Activated naive CD8-positive, alpha-beta T cell treated with anti-CD3 and anti-CD28 coated beads for 36 hours (primary cell): ENCODE measurements around the gene CEBPG. TPM values are rescaled to one million over a fixed set of nuclear protein-coding genes. Genes with fewer than 3 reads are reported as not detected.

Source experiments
- DNase-seq: peaks from one replicate; pipeline ENCODE4 v3.0.0; 2021
- H3K27ac Mint-ChIP-seq: one replicate; pipeline ENCODE4 v1.8.0; 2022; ENCODE audit warnings: mild to moderate bottlenecking, moderate library complexity, mixed read lengths
- H3K27me3 Mint-ChIP-seq: one replicate; pipeline ENCODE4 v1.8.0; 2022; ENCODE audit warnings: mild to moderate bottlenecking, mixed read lengths
- H3K36me3 Mint-ChIP-seq: one replicate; pipeline ENCODE4 v1.8.0; 2021; ENCODE audit warnings: mild to moderate bottlenecking, mixed read lengths
- H3K4me1 Mint-ChIP-seq: one replicate; pipeline ENCODE4 v1.8.0; 2021; ENCODE audit warnings: mixed read lengths
- H3K4me3 Mint-ChIP-seq: one replicate; pipeline ENCODE4 v1.8.0; 2022; ENCODE audit warnings: mild to moderate bottlenecking, moderate library complexity, mixed read lengths
- H3K9me3 Mint-ChIP-seq: one replicate; pipeline ENCODE4 v1.8.0; 2022; ENCODE audit warnings: mixed read lengths
- total RNA-seq, 2 experiments: library from RNA; stranded (reverse); gene quantifications; one replicate each; pipeline ENCODE4 v1.2.3, GENCODE V29; 2021

The CEBPG gene
- total RNA-seq, 2 experiments from 2014 or later, result 30.1 to 30.9 TPM

DNA sequence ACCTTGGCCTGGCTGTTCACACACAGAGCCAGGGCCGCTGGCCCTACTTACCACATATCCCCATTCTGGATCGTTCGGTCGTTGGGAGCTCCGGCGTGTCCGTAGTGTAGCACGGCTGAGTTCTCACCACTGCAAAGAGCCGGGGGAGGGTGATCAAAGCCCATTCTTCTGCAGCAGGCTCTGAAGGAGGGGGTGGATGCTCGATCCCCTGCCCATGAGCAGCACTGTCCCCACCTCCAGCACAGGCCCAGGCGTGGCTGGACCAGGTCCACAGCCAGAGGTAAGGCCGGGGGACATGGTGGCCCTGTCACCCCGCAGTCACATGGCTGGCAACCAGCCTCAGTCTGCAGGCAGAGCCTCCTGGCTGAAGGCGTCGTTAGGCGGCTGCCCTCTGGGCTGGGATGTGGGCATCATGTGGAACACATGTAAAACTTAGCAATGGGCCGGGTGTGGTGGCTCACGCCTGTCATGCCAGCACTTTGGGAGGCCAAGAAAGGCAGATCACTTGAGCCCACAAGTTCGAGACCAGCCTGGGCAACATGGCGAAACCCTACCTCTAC is 38.2 kb downstream of the CEBPG start:
- Mint-ChIP-seq H3K36me3 (no peaks in the 10 kb centered on the region), H3K27ac (no peak overlapping the region), H3K9me3 (no peaks in the 10 kb centered on the region), H3K27me3 (no peaks in the 10 kb centered on the region), H3K4me1 (peaks cover 6% of the 10 kb centered on the region), H3K4me3 (no peak overlapping the region)
- no peak for DNase-seq

DNA sequence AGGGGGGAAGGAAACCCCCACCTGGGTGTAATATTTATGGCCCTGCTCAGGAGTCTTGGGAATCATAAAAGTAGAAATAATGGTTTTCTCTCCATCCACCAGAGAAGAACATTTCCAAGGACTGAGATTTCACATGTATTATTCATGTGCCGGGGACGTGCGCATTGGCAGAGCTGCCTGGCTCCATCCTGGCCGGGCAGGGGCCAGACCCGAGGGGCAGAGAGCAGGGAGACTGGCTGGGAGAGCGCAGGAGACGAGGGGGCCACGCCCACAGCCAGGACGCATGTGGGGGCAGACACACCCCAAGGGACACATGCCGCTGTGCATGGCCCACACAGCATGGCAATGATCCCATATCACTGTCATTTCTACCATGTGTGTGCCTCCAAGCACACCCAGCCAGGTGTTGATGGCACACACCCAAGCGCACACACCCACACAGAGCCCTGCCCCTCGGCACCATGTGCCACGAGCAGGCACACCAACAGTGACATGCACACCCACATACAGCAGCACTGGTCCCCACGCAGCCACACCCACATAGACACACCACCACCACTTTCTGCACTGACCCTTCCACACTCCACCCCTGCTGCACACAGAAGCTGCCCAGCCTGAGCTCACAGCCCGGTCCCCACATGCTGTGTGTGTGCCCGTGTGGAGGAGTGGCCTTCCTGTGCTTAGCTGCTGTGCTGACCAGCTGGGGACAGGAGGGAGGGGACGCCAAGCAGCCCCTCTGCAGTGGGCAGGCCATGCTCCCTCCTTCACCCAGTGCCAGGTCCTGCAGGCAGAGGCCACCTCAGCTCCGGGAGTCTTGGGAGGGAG is 39.3 kb downstream of the CEBPG start:
- Mint-ChIP-seq H3K27ac (no peak overlapping the region), H3K4me1 (peaks cover 6% of the 10 kb centered on the region), H3K9me3 (no peaks in the 10 kb centered on the region), H3K27me3 (no peaks in the 10 kb centered on the region), H3K4me3 (no peak overlapping the region), H3K36me3 (no peaks in the 10 kb centered on the region)
- DNase-seq, result no peak

DNA sequence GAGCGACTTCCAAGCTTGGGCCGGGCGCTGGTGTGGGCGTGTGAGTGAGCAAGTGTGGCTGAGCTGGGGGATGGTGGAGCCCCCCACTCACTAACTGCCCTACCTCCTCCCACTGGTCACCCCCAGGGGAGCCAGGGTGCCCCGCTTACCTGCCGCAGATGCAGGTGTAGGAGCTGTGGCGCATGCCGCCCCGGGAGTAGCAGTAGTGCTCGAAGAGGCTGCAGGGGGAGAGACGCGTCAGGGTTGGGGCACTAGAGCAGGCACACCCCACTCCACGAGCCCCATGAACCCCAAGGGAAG is 39.9 kb downstream of the CEBPG start:
- H3K9me3 Mint-ChIP-seq, result no peaks in the 10 kb centered on the region
- DNase-seq, result no peak
- no peak overlapping the region for H3K27ac Mint-ChIP-seq
- H3K4me1 Mint-ChIP-seq, result peaks cover 6% of the 10 kb centered on the region
- H3K27me3 Mint-ChIP-seq, result no peaks in the 10 kb centered on the region
- no peaks in the 10 kb centered on the region for H3K36me3 Mint-ChIP-seq
- H3K4me3 Mint-ChIP-seq, result no peak overlapping the region

DNA sequence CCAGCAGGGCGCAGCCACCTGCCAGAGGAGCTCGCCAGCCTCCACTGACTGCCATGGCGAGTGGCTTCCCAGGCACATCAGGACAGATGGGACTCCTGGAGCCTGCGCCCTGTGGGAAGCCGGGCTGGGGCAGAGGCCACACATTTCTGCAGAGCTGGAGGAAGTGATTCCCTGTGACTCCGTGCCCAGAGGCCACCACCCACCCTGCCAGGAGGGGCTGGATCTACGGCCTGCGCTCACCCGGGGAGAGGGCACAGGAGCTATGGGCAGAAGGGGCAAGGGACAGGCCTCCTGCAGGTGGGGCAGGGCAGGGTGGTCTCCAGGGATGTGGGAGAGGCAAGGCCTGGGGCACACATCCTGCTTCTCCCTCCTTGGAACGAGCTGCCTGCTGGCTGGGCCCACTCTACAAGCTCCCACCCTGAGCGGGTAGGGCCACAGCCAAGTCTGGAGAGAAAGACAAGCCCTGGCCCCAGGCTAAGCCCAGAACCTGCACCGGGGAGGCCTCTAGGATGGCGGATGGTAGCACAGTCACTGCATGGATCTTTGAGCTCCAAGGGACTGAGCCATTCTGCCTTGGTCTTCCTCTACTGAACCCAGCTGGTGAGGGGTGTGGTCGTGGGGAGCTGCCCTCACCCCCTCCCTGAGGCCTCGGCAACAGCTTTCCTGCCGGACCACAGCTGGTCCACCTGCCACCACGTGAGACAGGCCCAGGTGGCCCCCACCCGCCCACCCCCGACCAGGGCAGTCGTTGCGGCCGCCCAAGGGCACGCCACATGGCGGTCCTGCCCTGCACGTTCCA is 40.6 kb downstream of the CEBPG start:
- H3K9me3 Mint-ChIP-seq, result no peaks in the 10 kb centered on the region
- no peak overlapping the region for H3K4me3 Mint-ChIP-seq
- H3K4me1 Mint-ChIP-seq, result peaks cover 6% of the 10 kb centered on the region
- H3K27ac Mint-ChIP-seq, result no peak overlapping the region
- no peak for DNase-seq
- H3K27me3 Mint-ChIP-seq, result no peaks in the 10 kb centered on the region
- H3K36me3 Mint-ChIP-seq, result no peaks in the 10 kb centered on the region

DNA sequence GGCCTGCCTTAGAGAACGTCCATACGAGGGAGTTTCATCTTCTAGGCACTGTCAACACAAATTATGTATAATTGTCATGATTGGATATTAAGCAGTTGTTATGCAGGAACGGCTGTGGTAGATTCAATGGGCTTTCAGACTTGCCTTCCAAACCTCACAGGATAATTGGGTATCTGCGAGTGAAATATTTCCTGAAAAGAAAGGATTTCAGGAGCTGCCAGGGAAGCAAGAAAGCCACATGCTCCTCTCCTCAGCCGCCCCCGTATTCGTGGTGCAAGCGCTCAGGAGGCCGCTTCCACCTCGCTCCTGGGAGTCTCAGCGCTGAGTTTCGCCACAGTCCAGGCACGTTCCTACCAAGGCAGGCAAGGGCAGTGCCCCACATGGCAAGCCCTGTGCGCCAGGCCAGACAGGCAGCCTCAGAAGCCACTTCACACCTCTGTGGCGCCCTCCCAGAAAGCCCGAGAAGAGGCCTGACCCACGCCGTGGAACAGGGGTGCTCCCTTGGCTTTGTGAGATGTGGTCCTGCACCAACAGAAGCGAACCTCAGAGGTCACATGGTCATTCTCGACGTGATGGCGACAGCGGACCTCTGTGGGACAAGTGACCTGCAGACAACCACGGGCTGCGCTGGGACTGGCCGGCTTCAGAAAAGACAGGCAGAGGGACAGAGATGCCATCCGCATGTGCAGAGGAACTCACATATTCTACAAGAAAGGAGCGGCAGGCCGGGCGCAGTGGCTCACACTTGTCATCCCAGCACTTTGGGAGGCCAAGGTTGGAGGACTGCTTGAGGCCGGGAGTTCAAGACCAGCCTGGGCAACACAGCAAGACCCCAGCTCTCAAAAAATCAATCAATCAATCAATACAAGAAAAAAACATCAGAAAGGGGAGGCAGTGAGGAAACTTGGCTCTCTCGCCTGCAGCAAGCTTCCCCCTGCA is 41.4 kb downstream of the CEBPG start:
- Mint-ChIP-seq H3K27me3 (no peaks in the 10 kb centered on the region), H3K27ac (no peak overlapping the region), H3K4me3 (no peak overlapping the region), H3K9me3 (no peaks in the 10 kb centered on the region), H3K36me3 (no peaks in the 10 kb centered on the region), H3K4me1 (peaks cover 6% of the 10 kb centered on the region)
- DNase-seq, result no peak

DNA sequence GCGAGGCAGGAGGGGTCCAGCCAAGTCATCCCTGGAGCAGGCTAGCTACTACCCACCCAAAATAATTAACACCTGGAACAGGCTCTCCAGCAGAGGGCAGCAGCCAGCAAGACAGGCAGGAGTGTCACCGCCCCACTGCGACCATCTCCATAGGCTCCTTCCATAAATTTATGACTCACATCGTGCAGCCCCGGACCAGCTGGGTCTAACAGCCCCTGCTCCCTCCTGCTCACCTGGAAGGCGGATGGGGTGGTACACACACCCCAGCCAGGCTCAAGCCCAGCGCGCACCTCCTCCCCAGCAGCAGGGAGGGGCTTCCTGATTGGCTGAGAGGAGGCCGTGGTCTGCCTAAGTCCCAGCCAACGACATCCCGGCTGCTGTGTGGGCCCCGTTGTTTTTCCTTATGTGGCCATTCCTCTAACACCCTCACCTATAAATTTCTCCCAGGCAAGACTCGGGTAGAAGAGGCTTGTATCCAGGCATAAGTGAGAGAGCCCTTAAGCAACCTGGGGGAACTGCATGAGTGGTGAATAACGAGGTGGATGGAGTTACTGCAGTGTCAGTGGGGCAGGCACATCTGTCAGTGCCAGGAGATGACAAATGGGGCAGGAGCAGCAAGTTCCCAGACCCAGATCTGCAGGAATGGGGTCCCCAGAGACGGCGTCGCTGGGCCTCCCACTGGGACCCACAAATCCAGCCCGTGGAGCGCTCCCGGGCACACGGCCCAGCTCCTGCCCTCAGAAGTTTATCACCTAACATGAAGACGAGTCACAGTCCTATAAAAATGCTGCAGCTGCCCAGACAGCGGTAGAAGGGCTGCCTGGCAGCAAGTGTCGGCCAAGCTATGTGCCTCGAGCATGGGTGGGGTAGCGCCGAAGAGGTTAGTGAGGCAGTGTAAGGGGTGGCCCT is 43.1 kb downstream of the CEBPG start:
- peak; percentile 75 for DNase-seq
- peak overlapping the region; percentile 32 for H3K4me3 Mint-ChIP-seq
- H3K9me3 Mint-ChIP-seq, result no peaks in the 10 kb centered on the region
- H3K27ac Mint-ChIP-seq, result no peak overlapping the region
- H3K4me1 Mint-ChIP-seq, result peaks cover 6% of the 10 kb centered on the region
- H3K36me3 Mint-ChIP-seq, result no peaks in the 10 kb centered on the region
- H3K27me3 Mint-ChIP-seq, result no peaks in the 10 kb centered on the region

DNA sequence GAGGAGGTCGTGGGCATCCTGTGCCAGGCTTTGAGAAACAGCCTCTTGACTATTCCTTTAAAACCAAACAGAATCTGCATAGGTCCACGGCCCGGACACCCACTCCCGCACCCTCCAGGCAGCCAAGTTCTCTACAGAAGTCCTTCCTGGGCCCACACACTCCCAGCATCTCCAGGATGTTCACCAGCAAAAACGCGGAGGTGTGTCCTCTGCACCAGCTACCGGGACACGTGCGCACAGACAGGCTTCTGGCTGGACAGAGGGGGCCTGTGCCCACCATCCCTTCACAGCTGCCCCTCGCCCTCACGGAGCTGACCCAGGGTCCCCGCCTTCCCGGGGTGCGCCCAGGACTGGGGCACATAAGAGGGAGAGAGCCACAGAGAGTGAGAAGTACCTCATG is 44.2 kb downstream of the CEBPG start:
- Mint-ChIP-seq H3K27me3 (no peaks in the 10 kb centered on the region), H3K36me3 (no peaks in the 10 kb centered on the region), H3K27ac (no peak overlapping the region), H3K4me1 (peaks cover 6% of the 10 kb centered on the region), H3K4me3 (no peak overlapping the region), H3K9me3 (no peaks in the 10 kb centered on the region)
- DNase-seq, result no peak

DNA sequence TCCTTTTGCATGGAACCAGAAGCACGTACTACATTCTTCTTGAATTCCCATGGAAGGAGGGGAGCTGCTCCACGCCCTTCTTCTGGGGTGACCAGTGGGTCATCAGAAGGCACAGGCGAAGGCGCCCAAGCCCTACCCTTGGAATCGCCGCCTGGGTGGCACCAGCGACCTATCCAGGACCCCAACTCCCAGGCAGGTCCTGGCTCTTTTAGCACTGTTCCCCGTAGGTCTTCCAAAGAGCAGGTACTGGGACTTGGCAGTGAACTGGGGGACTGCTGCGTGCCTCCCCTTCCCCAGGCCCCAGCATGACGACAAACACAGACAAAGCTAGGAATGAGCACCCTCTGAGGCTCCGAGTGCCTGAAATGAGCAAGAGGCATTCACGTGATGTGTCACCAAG is 45.0 kb downstream of the CEBPG start:
- no peak overlapping the region for H3K27ac Mint-ChIP-seq
- no peak overlapping the region for H3K4me3 Mint-ChIP-seq
- H3K4me1 Mint-ChIP-seq, result peaks cover 6% of the 10 kb centered on the region
- H3K27me3 Mint-ChIP-seq, result no peaks in the 10 kb centered on the region
- no peak for DNase-seq
- no peaks in the 10 kb centered on the region for H3K36me3 Mint-ChIP-seq
- no peaks in the 10 kb centered on the region for H3K9me3 Mint-ChIP-seq

DNA sequence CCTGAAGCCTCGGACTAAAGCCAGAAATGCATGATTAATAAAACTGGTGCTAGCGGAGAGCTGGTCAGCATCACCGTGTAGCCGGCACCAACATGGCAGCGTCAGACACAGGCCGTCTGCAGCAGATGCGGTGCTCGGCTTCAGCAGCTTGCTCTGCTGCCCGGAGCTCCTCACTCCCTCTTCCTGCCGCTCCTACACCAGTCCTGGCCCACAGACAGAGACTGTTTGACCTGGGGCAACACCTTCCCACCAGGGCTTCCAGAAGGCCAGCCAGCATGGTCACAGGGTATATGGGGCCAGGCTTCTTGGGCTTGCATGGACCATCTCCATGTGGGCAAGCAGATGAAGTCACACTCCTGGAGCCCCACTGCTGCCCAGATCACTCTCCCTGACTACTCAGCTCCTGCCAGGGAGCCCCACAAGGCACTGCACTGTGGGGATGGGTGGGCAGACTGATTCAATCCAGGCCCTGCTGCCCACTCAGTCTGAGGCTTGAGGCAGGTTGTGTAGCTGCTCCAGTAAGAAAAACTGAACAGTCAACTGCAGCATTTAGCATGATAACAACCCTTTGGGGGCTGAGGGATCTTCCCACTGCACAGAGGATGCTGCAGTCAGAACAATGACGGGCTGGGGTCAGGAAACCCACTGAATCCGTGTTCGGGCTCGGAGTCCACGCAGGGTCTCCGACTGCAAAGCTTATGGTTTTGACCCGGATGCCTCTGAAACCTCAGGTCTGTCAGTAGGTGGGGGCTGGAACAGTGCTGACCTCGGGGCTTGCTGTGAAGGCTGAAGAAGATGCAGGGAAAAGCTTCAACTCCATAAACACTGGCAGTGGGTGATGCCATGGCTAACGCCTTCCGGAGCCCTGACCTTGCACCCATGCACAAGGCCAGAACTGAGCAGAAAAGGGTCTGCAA is 45.6 kb downstream of the CEBPG start:
- no peak overlapping the region for H3K27ac Mint-ChIP-seq
- no peaks in the 10 kb centered on the region for H3K9me3 Mint-ChIP-seq
- H3K4me3 Mint-ChIP-seq, result no peak overlapping the region
- no peaks in the 10 kb centered on the region for H3K27me3 Mint-ChIP-seq
- peaks cover 6% of the 10 kb centered on the region for H3K4me1 Mint-ChIP-seq
- no peak for DNase-seq
- no peaks in the 10 kb centered on the region for H3K36me3 Mint-ChIP-seq

DNA sequence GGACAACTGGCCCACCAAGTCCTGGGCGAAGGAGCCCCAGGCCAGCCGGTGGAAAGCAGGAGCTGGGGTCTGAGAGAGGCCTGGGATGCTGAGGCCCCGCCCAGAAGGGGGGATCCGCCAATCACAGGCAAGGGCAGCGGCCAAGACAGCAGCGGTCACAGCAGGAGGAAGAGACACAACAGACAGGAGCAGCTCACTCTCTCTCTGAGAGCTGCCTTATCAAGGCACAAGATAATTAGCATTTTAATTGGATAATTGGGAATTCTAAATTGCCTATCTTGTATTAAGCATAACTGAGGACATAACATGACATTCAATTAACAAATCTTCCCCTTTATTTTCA is 46.2 kb downstream of the CEBPG start:
- DNase-seq, result no peak
- Mint-ChIP-seq H3K27ac (no peak overlapping the region), H3K36me3 (peaks cover 6% of the 10 kb centered on the region), H3K9me3 (no peaks in the 10 kb centered on the region), H3K4me1 (peaks cover 6% of the 10 kb centered on the region), H3K27me3 (no peaks in the 10 kb centered on the region), H3K4me3 (no peak overlapping the region)

DNA sequence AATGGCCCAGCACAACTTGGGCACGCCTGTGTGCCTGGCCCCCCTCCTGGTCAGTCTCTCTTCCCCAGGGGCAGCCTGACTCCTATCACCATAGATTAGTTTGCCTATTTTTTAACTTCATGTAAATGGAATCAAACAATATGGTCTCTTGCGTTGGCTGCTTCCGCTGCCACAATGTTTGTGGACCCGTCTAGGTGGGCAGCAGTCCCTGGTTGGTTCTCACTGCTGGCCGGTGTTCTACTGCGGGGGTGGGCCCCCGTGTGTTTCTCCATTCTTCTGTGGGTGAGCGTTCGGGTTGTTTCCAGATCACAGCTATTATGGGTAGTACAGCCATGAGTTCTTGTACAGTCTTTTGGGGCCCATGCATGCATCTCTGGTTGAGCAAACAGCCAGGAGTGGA is 47.3 kb downstream of the CEBPG start:
- Mint-ChIP-seq H3K36me3 (peaks cover 7% of the 10 kb centered on the region), H3K27me3 (no peaks in the 10 kb centered on the region), H3K9me3 (no peaks in the 10 kb centered on the region), H3K4me1 (peaks cover 6% of the 10 kb centered on the region), H3K27ac (no peak overlapping the region), H3K4me3 (no peak overlapping the region)
- DNase-seq, result no peak

DNA sequence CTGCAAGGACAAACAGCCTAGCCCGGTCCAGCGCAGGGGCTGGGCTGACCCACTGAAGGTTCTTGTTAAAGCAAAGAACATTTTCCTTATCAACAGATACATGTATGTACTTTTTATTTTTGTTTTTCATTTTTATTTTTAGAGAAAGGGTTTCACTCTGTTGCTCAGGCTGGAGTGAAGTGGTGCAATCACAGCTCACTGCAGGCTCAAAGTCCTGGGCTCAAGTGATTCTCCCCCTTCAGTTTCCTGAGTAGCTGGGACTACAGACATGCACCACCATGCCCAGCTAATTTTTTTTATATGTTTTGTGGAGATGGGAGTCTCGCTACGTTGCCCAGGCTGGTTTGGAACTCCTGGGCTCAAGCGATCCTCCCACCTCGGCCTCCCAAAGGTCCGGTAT is 47.9 kb downstream of the CEBPG start:
- no peaks in the 10 kb centered on the region for H3K27me3 Mint-ChIP-seq
- peaks cover 7% of the 10 kb centered on the region for H3K36me3 Mint-ChIP-seq
- peaks cover 3% of the 10 kb centered on the region for H3K4me1 Mint-ChIP-seq
- H3K4me3 Mint-ChIP-seq, result no peak overlapping the region
- H3K9me3 Mint-ChIP-seq, result no peaks in the 10 kb centered on the region
- DNase-seq, result no peak
- no peak overlapping the region for H3K27ac Mint-ChIP-seq

DNA sequence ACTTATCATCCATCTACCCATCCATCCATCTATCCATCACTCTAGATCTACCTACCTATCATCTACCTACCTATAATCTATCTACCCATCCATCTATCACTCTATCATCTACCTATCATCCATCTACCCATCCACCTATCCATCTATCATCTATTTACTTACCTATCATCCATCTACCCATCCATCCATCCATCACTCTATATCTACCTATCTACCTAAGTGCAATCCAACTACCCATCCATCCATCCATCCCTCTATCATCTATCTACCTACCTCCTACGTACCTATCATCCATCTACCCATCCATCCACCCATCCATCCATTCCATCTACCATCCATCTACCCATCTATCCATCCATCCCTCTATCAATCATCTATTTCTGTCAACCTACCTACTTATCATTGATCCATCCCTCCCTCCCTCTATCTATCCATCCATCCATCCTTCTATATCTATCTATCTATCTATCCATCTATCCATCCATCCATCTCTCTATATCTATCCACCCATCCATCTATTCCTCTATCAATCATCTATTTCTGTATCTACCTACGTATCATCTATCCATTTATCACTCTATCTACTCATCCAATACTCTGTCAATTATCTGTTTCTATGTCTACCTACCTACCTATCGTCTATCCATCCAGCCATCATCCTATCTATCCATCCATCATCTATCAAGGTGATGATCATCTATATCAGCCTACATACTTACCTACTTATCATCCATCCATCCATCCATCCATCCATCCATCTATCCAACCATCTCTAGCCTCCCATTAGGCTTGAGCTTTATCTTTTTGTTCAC is 49.1 kb downstream of the CEBPG start:
- Mint-ChIP-seq H3K27me3 (no peaks in the 10 kb centered on the region), H3K4me1 (no peaks in the 10 kb centered on the region), H3K4me3 (no peak overlapping the region), H3K27ac (no peak overlapping the region), H3K9me3 (no peaks in the 10 kb centered on the region), H3K36me3 (peaks cover 7% of the 10 kb centered on the region)
- no peak for DNase-seq
